HG03139 (cell line): ENCODE data around the gene CWC15.
A peak's percentile ranks its signal among the peaks of the same experiment; 100 is the strongest.
"Not testable (repeated sequence)": the region's sequence is repeated elsewhere in the genome, so short reads cannot be mapped to it uniquely, and the experiment has no call there.

Source experiments
- ATAC-seq: cut with Tn5 transposase; IDR thresholded peaks from one replicate; pipeline ENCODE4 v1.9.1; 2021; ENCODE audit not compliant: unreplicated experiment

Gene CWC15

GRCh38 chr11:94973099-94973968, at the start of gene CWC15, which contains the start of gene KDM4D:
TSS of gene CWC15 (minus strand) at chr11:94973556. CDS start at chr11:94972185, 1,371 bp downstream.
TSS of gene KDM4D (plus strand) at chr11:94973709. CDS start at chr11:94997373, 23,664 bp downstream.
- ATAC-seq, result peak; percentile 100

DNA sequence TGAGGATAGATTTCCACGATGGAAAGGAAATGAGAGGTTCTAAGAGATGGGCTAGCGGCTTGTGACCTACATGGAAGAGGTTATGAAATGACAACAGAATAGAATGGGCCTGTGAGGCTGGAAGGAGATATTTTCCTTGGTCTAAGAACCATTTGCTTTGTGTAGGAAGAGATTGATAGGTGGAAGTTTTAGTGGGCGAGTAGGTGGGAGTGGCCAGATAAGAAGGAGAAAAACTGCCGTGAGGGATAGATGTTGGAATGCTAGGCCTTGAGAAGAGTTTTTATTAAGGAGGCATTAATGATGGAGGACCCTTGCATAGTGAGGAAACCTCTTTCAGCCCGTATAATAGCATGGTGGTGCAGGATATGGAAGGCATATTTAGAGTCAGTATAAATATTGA, 48.1 kb upstream of the CWC15 start:
- not testable (repeated sequence) for ATAC-seq

DNA sequence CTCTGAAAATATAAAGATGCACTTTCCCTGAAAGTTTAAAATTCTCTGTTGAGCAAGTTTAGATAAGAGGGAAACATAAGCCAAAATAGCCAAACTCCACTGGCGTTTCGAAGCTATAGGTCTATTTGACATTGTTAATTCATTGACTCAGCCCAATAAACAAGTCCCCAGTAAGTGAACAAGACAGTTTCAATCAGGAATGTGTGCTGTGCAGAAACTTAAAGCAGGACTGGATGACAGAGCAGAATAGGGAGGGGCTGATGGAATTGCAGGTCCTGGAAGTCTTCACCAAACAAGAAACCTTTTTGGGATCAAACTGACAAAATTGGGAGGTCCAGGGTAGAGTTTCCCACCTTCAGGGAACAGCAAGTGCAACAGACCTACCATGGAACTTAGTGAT, 42.8 kb upstream of the CWC15 start:
- no peak for ATAC-seq

GRCh38 chr11:95014184-95014821, 40.9 kb upstream of the CWC15 start:
- no peak for ATAC-seq

DNA sequence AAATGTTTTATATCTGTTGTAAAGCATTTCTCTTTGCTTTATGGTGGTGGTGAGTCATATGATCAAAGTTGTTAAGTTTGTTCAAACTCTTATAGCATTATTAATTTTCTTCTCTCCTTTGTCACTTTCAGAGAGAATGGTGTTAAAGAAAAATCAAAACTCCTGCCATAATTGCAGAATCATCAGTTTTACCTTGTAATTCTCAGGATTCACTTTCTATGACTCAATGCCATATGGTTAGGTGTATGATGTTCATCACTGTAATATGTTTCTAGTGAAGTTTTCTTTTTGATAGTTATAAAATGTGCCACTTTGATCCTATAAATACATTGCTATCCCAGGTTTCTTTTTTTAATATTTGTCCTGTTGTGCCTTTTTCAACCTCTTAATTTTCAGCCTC, 38.0 kb upstream of the CWC15 start:
- ATAC-seq, result no peak

DNA sequence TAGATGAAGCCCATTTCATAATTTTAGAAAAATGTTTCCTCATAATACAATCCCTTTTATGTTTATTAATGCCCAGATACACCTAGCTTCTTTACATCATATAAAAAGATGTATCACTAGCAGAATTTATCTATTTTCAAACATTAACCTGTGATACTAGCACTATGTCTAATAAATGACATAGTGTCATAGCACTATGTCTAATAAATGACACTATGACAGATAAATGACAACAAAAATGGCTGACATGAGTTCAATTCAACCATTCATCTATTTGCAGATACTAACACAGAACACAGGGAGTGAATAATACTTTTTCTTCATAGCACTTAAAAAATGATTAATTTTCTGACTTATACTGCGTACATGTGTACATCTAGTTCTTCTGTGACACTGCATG, 32.3 kb upstream of the CWC15 start:
- no peak for ATAC-seq

DNA sequence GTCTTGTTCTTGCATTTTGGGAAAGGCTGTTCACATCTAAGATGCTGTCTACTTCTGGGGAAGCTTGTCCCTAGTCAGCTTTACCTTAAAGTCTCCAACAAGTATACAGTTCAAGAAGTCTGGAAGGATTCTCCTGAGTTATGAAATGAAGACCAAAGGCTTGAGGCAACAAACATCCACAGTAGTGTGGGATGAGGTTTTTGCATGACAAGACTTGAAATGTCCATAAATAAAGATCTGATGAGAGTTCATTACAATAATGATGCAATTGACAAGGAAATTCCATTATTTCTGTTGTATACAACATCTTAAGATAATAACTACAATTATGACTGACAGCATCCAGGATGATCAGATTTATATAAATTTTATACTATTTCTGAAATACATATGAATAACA, 30.4 kb upstream of the CWC15 start:
- no peak for ATAC-seq

DNA sequence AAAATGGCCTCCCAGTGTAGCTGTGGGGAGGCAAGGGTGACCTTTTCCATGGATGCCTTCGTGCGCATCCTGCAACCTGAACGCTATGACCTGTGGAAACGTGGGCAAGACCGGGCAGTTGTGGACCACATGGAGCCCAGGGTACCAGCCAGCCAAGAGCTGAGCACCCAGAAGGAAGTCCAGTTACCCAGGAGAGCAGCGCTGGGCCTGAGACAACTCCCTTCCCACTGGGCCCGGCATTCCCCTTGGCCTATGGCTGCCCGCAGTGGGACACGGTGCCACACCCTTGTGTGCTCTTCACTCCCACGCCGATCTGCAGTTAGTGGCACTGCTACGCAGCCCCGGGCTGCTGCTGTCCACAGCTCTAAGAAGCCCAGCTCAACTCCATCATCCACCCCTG, 24.9 kb upstream of the CWC15 start:
- ATAC-seq, result no peak

GRCh38 chr11:94997437-94997836, 24.1 kb upstream of the CWC15 start:
- no peak for ATAC-seq

- ATAC-seq, result no peak
These were observed 20.1 kb upstream of the CWC15 start for GRCh38 chr11:94993400-94993943.

DNA sequence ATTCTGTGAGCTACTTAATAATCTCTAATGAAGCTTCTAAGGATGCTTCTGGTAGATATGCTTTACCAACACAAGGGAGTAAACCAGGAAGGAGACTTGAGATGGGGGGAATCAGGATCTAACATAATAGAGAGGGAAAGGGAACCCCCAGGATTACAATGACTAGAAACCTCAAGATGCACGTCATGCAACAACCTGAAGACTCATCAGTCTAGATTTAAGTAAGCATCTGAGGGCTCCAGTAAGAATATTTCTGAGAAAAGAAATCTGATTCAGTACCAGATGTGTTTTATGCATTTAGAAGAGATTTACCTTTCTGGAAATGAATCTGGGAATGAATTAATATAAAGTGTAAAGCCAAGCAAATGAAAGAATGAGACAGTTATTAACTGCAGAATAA, 15.4 kb upstream of the CWC15 start:
- ATAC-seq, result no peak

DNA sequence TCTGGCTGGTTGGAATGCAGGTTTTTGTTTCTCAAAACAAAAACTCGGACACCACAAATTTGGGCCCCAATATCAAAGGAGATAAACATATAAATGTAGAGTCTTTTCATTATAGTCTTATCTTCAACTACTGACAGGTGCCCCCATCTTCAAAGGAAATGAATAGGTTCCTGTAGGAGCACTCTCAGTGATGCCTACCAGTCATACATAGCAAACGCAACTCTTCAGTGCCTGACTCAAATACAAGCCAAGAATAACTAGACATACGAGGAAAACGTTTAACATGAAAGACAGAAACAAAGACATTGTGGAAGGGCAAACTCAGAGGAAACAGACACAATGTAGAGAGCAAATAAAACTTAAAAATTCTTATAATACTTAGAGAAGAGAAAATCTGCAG, 14.0 kb upstream of the CWC15 start:
- ATAC-seq, result no peak

GRCh38 chr11:94975599-94975998, 2.2 kb upstream of the CWC15 start:
- ATAC-seq, result no peak

GRCh38 chr11:94974178-94974577, 822 bp upstream of the CWC15 start:
- ATAC-seq, result no peak

GRCh38 chr11:94972700-94973098, 657 bp downstream of the CWC15 start:
- ATAC-seq, result no peak

DNA sequence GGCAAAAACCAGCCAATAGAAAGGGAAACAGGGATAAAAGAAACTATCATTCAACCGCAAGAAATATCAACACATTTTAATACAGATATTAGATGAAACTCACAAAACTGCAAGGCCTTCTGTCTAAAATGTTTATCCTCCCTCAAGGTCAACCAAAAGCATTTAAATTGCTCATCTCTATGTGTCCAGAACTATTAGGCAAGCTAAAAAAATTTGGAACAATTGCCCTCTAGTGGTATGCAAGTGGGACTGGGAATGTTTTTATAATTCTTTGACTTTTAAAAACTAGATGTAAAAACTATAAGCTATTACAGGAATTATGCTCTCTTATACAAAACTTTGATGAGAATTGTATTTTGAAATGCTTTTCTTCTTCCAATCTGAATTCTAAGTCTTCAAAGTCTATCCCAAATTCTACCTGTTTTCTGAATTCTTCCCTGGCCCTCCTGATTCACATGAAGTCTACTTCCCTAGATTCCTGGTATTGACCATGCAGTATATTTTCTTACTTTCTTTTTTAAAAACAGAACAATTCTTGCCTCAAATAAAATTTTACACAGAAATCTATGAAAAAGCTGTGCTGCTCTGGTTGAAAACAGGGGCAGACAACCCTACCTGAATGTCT, 4.9 kb downstream of the CWC15 start:
- no peak for ATAC-seq

DNA sequence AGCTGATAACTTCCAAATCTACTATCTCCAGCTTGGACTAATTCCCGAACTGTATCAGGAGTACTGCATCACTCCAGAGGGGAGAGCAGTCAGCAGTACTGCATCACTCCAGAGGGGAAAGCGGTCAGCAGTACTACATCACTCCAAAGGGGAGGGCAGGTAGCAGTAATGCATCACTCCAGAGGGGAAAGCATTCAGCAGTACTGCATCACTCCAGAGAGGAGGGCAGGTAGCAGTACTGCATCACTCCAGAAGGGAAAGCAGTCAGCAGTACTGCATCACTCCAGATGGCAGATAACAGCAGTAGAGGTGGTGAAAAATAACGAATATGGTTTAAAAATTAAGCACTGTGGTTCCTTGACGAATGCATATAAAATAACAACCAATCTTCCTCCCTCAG, 8.4 kb downstream of the CWC15 start:
- ATAC-seq, result no peak

DNA sequence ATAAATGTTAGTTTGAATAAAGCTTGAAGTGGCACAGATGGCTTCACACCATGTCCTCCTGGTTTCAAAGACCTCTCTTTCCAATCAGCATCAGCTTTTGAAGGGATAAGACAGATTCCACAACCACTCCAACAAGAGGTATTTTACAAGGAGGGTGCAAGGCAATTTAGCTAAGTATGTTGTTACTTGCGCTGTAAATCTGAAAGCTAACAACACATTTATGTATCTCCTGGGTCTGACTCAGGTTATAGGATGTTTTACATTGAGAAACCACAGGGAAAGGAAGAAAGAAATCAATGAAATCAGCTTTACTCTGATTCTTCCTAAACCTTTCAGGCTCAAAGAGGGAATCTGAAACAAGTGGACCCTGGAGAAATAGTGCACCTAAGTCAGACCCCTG, 12.1 kb downstream of the CWC15 start:
- ATAC-seq, result no peak

- no peak for ATAC-seq
These were observed 12.9 kb downstream of the CWC15 start for GRCh38 chr11:94960488-94960887.

GRCh38 chr11:94959179-94959578, 14.2 kb downstream of the CWC15 start:
- ATAC-seq, result no peak

DNA sequence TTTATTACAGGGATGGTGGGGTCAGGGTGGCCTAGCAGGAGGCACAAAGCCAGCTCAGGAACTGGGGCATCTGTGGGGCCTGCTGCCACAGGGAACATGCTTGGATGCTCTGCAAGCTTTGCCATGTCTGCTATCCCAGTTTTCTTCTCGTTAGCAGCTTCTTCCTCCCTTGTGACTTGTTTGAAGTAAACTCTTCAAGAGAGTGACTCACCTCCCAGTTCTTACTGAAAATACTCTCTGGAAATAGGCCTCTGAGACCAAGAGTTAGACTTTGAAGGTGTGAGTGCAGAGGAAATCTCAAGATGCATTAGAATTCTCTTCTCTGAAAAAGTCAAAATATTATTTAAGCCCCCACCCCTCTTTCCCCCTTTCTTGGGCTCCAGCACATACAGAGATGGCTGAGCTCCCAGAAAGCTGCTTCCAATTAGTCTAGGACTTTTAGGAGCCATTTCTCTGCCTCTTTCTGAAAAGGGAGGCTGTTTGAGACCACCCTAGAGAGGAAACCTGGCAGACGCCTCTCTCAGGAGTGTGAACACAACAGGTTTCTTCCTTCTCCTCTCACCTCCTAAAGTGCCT, 15.1 kb downstream of the CWC15 start:
- no peak for ATAC-seq
